ENCODE data around the gene NLRC5.
"Not testable (repeated sequence)": the region's sequence is repeated elsewhere in the genome, so short reads cannot be mapped to it uniquely, and the experiment has no call there.

The NLRC5 gene

DNA sequence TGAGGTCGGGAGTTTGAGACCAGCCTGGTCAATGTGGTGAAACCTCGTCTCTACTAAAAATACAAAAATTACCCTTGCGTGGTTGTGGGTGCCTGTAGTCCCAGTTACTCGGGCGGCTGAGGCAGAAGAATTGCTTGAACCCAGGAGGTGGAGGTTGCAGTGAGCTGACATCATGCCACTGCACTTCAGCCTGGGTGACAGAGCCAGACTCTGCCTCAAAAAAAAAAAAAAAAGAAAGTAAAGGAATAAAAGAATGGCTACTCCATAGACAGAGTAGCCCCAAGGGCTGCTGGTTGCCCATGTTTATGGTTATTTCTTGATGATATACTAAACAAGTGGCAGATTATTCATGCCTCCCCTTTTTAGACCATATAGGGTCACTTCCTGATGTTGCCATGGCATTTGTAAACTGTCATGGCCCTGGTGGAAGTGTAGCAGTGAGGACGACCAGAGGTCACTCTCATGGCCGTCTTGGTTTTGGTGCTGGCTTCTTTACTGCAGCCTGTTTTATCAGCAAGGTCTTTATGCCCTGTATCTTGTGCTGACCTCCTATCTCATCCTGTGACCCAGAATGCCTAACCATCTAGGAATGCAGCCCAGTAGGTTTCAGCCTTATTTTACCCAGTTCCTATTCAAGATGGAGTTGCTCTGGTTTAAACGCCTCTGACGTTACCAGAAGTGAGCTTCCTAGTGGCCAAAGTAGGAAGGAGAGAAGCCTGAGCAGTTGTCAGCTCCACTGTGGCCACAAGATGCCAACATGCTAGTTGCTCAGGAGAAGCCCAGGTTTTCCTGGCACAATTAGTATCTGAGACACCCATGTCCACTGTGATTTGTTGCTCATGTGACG is 120.1 kb downstream of the NLRC5 start:
- not testable (repeated sequence) for DNase-seq

DNA sequence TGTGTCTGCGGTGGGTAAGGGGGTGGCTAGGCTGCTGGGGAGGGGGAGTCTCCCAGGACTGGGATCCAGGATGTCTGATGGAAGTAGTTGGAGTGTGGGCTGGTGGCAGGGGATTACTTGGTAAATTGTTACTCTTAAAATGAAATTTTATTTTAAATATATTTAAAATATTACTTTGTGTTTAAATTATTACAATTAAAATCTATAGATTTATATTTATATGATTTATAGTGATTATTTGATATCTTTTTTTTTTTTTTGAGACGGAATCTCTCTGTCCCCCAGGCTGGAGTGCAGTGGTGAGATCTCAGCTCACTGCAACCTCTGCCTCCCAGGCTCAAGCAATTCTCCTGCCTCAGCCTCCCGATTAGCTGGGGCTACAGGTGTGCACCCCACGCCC is 121.6 kb downstream of the NLRC5 start:
- no peak for DNase-seq

DNA sequence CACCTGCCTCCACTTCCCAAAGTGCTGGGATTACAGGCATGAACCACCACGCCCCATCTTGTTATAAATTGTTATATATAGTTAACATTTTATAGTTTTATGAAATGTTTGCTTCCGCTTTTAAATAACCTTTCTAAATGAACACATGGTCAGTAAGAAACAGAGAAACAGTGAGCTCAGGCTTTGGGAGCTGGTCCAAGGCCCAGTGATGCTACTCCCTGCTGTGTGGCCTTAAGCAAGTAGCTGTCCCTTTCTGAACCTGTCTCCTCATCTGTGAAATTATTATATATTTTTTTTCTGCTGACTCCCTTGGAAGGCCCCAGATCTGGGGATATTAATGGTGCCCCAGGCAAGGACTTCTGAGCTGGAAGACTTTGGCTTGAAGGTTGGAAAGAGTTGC is 122.1 kb downstream of the NLRC5 start:
- DNase-seq = no peak

DNA sequence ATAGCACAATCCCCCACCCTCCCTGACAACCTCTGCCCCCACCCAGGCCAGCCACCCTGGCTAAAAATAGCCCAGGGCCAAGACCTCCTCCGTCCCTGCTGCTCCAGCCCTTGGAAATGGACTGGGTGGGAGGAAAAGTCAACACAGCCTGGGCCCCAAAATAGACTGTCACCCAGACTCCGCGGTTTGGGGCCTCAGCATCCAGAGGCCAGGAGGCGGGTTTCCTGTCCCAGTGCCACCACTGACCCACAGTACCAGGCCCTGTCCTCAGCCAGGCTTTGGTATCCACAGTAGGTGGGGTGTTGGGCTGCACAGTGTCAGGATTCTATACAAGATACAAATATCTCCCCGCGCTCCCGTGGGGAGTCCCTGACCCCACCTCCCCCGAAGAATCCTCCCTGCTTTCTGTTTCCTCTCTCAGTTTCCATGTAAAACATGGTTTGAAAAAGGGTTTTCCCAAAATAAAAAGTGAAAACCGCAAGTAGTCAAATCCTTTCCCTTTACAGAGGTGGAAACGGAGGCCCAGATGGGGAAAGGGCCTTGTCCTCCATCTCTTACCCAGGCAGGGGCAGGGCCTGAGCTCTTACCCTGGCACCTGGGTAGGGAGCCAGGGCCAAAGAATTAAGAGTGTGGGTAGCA is 123.2 kb downstream of the NLRC5 start:
- DNase-seq = peak; percentile 73

DNA sequence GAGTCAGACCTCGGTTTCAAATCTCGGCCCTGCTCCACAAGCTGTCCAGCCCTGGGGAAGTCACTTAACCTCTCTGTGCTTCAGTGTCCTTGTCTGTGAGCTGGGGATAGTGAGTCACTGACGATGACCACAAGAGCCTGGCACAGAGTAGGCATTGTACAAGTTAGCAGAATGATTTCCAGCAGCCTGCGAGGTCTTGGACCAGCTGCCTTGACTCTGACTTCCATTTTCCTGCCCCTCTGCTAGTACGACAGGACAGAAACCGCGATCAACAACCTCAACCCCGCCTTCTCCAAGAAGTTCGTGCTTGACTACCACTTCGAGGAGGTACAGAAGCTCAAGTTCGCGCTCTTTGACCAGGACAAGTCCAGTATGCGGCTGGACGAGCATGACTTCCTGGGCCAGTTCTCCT is 123.7 kb downstream of the NLRC5 start:
- DNase-seq = no peak

DNA sequence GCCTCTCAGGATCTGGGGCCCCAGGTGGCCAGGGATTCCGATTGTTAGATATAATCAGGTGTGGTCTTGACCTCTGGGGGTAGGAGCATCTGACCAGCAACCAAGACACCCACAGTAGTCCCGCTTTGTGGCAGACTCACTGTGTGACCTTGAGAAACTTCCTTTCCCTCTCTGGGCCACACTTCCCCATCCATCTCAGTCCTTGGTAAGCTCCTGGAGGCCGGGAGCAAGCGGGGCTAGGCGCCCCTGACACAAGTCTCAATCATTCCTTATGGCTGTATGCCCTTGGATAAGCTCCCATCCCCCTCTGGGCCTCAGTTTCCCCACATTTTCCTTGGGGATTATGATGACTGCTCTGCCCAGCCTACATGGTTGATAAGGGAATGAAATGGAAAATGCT is 124.3 kb downstream of the NLRC5 start:
- DNase-seq = no peak

DNA sequence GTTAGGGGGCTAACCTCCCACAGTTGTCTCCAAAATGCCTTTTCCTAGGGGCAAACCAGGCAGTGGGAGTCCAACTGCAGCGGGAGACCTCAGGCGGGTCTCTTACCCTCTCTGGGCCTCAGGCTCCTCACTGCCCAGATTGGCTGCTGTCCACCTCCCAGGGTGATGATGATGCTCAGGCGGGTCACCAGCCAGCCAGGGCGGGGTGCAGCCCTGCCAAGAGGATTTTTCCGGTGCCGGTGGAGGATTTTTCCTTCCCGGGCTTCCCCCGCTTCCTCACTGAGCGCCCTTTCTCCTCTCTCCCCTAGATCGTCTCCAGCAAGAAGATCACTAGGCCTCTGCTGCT is 125.8 kb downstream of the NLRC5 start:
- DNase-seq = peak; percentile 63

DNA sequence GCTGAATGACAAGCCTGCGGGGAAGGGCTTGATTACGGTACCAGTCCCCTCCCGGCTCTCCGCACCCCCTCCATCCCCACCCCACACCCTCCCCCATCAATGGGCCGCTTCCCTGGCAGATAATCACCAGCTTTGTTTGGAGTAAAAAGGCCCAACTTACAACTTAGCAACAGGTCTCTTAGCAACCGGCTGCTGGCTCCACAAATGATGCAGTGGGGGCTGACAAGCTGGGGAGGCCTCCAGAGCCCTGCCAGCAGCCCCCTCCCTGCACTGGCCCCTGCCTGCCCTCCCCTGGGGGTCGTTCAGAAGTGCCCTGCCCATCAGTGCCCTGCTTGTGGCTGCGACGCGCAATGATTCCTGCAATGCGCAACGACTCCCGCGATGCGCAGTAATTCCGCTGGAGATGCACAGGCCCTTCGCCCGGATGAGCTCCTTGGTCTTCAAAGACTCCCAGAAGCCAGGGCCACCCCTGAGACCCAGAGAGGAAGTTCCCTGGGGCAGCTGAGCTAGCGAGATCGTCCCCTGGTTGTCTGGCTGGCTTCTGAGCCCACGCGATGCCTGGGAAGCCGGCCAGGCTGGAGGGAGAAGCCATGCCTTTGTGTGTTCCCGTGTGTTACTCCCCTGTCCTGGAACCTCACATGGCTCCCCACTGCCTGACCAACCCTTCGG is 126.3 kb downstream of the NLRC5 start:
- DNase-seq = peak; percentile 71

DNA sequence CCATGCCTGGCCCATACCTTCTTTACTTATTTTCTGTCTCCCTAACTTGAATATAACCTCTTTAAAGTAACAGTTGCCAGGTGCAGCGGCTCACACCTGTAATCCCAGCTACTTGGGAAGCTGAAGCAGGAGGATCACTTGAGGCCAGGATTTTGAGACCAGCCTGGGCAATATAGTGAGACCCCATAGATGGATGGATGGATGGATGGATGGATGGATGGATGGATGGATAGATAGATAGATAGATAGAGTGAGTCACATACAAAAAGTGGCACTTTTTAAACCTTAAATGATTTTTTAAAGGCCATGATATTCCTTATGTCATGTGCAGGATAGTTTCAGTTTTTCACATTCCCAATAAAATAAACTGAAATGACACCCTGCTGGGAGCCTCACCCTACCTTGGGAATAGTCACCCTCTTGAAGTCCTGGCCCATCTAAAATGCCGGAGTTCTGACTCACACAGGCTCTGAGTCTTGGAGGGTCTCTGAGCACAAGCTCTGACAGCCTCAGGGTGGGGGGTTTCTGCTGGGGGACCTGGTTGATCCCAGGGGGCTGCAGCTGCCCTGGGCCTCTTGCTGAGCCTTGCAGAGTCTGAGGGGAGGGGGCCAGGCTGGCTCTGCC is 129.2 kb downstream of the NLRC5 start:
- no peak for DNase-seq

DNA sequence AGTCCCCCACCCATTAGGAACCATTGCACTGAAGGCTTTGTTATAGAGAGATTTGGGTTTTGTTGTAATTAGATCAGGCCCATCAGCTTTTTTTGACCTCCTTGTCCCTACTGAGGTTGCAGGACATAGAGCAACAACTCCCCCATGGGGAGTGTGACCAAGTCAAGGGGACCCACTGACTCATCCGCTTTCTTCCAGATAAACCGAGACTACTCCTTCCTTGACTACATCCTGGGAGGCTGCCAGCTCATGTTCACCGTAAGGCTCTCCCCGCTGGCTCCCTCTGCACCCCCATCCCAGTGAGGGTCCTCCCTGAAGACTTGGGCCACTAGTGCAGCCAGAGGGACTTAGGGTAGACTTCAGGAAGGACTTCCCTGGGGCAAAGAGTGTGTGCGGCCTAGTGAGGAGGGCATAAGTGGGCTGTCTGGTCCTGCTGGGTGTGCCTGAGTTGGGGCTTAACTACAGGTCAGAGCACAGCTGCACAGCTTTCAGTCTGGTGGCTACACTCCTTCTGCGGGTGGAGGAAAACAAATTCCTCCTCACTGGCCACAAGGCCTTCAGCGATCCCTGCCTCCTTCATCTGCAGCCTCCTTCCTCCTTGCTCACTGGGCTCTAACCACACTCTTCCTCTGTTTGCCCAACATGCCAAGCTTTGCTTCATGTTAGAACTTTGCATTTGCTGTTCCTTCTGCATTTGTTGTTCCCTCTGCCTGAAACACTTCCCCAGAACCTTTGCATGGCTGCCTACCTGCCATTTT is 134.0 kb downstream of the NLRC5 start:
- no peak for DNase-seq

DNA sequence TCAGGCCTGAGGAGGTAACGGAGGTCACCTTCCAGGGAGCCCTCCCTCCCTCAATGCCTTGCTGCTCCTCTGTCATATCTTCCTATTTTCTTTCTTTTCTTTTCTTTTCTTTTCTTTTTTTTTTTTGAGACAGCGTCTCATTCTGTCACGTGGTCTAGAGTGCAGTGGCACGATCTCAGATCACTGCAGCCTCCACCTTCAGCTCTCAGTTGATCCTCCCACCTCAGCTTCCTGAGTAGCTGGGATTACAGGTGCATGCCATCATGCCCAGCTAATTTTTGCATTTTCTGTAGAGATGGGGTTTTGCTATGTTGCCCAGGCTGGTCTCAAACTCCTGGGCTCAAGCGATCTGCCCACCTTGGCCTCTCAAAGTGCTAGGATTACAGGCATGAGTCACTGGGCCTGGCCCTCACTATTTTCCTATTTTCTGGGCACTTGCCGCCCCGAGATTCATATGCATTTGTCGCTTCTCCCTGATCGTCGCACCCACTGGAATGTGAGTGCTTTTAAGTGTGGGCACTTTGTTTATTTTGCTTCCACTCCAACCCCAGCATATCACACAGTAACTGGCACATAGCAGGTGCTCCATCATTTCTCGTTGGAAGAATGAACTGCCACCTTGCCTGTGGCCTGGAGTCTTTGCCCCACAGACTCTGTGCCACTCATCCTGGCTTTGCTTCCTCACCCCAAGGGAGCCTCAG is 134.8 kb downstream of the NLRC5 start:
- no peak for DNase-seq

DNA sequence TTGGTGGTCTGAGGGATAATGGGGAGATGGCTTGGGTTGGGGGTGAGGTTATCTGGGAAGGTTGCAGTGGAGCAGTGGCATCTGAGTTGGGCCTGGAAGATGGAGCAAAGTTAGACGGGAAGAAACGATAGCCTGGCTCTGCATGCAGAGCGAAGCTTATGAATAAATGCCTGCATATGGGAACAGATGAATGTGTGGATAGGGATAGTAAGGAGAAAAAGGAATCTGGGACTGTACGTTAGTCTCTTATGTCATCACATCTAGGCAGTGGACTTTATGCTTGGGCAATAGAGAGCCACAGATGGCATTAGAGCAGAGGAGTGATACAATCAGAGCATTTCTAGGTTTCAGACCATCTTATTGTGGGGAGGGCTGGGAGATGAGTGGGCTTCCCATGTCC is 136.0 kb downstream of the NLRC5 start:
- no peak for DNase-seq

DNA sequence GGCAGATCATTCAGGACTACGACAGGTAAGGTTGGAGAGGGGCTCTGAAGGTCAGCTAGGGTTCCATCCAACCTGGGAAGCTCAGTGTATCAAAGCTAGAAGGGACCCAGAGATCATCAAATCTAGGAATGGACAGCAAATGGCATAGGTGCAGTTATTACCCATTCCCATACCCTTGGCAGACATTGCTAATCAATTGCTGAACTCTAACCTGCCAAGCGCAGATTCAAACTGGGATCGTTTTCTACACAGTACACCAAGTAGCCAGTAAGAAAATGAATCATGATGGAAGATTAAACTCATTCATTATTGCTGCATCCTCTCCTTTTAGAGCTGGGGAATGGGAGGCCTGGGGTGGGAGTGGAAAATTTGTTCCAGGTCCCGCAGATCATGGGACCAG is 136.6 kb downstream of the NLRC5 start:
- no peak for DNase-seq

DNA sequence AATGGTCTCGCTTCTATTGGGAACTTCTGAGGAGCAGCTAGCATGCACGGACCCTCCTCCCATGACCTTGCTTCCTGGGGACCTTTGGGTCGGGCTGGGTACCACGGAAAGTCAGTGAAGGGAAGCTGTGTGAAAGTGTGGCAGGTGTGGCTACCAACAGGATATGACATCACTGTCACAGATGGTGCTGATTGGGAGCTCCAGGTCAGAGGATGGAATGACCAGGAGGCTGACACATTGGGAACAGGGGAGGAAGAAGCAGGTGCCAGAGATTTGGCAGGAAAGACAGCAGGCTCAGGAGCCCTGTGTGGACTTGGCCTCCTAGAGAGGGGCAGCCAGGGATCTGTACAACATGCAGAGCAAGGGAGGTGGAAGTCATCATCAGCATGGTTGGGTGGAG is 137.1 kb downstream of the NLRC5 start:
- no peak for DNase-seq

DNA sequence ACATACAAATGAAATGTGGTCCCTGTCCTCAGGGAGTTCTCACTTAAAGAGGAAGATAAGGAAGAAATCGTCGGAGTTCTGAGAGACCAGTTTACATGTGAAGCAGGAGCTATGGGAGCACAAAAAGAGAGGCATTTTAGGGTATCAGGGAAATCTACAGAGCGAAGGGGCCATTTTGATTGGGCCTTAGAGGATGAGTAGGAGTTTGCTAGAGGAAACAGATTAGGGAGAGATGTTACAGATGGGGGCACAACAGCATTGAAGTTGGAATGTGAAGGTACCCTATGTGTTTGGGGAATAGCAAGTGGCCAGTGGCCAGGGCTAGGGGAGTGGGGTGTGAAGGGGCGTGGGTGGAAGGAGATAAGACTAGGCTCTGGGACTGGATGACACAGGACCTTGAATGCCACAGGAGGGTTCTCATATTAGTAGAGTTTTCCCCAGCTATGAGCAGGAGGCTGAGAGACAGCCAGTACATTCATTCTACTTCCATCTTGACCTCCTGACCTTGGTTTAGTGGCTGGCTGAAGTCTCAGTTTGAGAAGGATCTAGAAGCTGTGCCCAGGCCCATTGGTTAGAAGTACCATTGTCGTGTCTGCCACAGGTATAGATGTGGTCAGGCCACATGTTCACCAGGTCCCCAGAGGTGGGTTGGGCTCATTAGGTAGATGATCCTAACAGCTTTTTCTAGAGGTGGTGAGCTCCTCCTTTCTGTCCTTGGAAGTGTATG is 137.8 kb downstream of the NLRC5 start:
- no peak for DNase-seq

DNA sequence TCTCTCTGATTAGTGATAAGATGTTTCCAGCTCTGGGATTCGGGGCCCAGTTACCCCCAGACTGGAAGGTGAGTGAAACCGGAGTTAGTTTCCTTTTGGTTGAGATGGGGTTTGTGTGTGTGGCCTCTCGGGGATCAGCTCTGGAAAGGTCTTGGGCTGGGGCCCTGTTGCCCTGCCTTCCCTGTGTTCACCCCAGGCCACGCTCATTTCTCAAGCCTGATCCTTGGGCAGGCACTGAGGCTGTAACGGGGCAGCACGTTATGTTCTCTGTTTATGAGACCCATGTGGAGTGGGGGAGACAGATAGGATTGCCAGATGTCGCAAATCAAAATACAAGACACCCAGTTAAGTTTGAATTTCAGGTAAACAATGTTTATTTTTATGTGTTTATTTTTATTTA is 138.5 kb downstream of the NLRC5 start:
- DNase-seq = no peak

DNA sequence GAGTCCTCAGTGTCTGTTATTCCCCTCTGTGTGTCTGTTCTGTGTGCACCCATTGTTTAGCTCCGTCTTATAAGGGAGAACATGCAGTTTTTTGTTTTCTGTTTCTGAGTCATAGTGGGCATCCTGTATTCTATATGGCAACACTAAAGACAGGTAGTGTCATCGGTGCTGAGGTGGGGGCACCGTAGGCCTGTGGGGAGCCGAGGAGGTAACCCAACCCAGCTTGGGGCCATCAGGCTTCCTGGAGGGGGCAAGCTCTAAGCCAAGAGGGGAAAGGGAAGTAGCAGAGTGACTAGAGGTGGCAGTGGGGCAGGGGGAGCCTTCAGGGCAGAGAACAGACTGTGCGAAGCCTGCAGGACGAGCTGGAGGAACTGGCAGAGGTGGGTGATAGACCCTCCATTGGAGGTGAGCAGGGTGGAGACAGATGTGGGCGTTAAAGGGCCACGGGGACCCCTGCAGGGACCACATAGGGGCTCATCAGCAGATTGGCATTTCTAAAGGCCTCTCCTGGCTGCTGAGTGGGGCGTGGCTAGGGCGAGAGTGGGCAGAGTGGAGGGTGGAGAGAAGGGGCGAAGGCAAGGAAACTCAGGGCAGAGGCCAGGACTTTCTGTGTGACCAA is 139.5 kb downstream of the NLRC5 start:
- no peak for DNase-seq

DNA sequence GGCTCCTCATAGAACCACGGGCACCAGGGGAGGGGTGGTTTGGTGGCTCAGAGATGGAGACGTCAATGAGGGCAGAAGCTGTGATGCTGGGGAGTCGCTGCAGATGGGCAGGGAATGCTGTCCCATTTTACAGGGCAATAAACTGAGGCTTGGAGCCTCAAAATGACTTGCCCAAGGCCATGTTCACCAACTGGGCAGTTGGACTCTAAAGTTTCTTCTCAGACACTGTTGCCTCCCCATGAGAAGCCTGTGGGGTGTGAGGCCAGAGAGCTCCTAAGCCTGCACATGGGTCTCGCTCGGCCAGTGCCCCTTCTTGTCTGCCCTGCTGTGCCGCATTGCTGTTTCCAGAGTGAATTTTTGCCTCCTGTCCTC is 141.6 kb downstream of the NLRC5 start:
- no peak for DNase-seq

DNA sequence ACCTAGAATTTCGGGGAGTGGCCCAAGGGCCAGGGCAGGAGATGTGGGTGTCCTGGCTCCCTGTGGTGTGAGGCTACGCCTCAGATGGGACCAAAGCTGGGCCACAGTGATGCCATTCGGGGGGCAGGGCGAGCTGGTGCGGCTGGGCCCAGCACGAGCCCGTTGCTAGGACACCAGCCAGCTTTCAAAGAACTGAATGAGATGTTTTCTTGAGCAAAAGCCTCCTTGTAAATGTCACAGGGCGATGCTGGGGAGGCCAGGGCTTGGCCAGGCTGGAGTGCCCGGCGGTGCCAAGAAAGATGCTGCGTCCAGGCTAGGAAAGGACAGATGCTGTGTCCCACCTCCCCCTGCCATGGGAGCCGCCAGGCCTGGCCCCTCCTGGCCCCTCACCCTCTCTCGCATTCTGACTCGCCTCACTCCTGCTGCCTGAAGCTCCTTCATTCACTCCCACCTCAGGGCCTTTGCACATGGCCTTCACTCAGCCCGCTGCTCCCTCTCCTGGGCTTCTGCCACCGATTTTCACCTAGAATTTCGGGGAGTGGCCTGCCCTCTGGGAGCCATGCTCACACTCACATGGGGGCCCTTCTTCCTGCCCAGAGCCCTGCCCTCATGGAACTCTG is 142.1 kb downstream of the NLRC5 start:
- DNase-seq = no peak

DNA sequence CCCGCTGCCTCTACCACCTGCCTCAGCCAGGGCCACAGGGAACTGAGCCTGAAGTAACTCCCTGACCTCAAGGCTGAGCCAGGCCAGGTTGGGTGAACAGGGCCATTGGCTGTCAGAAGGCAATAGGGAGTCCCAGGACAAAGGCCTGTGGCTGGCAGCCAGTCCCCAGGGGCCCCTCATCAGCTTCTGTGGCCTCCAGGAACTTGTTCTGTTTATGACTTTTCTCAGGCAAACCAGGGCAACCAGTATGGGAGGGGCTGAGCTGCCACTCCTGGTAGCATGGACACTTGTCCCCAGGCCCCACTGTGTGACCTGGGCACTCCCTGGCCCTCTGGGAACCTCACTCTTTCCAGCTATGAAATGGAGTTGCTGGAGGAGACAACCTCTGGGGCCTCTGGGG is 143.1 kb downstream of the NLRC5 start:
- no peak for DNase-seq

DNA sequence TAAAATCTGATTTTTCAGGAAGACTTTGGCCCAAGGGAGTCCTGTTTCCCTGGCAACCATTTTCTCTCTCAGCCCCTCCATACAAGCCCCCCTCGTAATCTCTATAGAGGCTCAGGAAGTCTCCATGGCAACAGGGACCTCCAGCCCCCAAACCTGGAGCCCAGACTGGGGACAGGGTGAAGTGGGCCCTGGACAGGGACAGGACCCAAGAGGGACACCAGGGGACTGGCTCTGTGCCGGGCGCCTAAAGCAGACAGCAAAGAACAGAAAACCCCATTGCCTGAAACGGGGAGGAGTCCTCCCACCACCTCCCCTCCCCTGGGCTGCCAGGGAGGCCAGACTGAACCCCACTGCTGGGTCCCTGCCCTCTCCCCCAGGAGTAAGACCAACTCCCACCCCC is 143.7 kb downstream of the NLRC5 start:
- DNase-seq = no peak
